GM23338 (cell line): ENCODE results near the gene TYRP1. TPM values are rescaled to one million over a fixed set of nuclear protein-coding genes. Genes with fewer than 3 reads are reported as not detected.

Experiments used
- ATAC-seq: fragments of 200-7000 bp; cut with Tn5 transposase; 3 replicates; pipeline ENCODE4 v1.9.1; 2020
- DNase-seq: peaks from one replicate; pipeline ENCODE4 v3.0.0-alpha.2; 2015; ENCODE audit warnings: low spot score
- H2AFZ ChIP-seq: fragments of 200-600 bp; sonication (generic); 2 replicates; pipeline ENCODE4 v1.8.0; 2016; ENCODE audit warnings: antibody characterized with exemption, mild to moderate bottlenecking, moderate library complexity
- H3F3A ChIP-seq: fragments of 200-600 bp; sonication (generic); replicated peaks from 2 replicates; pipeline ENCODE4 v1.8.0; 2017; ENCODE audit warnings: antibody characterized with exemption, mixed run types, low read depth
- H3K27ac ChIP-seq: fragments of 200-600 bp; sonication (generic); 2 replicates; pipeline ENCODE4 v1.6.1; 2016; ENCODE audit warnings: low read depth
- H3K27me3 ChIP-seq: fragments of 200-600 bp; sonication (generic); 2 replicates; pipeline ENCODE4 v1.8.0; 2016; ENCODE audit warnings: mild to moderate bottlenecking, mixed run types, moderate library complexity; ENCODE audit not compliant: insufficient read depth
- H3K36me3 ChIP-seq: fragments of 200-600 bp; sonication (generic); 2 replicates; pipeline ENCODE4 v1.8.0; 2016; ENCODE audit warnings: mild to moderate bottlenecking; ENCODE audit not compliant: insufficient read depth
- H3K4me1 ChIP-seq: fragments of 200-600 bp; sonication (generic); 2 replicates; pipeline ENCODE4 v1.8.0; 2016; ENCODE audit warnings: mild to moderate bottlenecking, moderate library complexity; ENCODE audit not compliant: insufficient read depth
- H3K4me2 ChIP-seq: fragments of 200-600 bp; sonication (generic); 2 replicates; pipeline ENCODE4 v1.7.1; 2017; ENCODE audit warnings: mixed run types
- H3K4me3 ChIP-seq: fragments of 200-600 bp; sonication (generic); 2 replicates; pipeline ENCODE4 v1.6.1; 2016; ENCODE audit warnings: mixed run types
- H3K79me2 ChIP-seq: fragments of 200-600 bp; sonication (generic); replicated peaks from 2 replicates; pipeline ENCODE4 v1.8.0; 2017; ENCODE audit warnings: mild to moderate bottlenecking; ENCODE audit not compliant: insufficient read depth
- H3K9me2 ChIP-seq: fragments of 200-600 bp; sonication (generic); 2 replicates; pipeline ENCODE4 v1.8.0; 2017; ENCODE audit not compliant: insufficient read depth
- H4K20me1 ChIP-seq: fragments of 200-600 bp; sonication (generic); replicated peaks from 2 replicates; pipeline ENCODE4 v1.8.0; 2017; ENCODE audit warnings: mild to moderate bottlenecking; ENCODE audit not compliant: insufficient read depth
- H3K27ac Mint-ChIP-seq: 2 replicates; pipeline ENCODE4 v1.8.0; 2020; ENCODE audit warnings: inconsistent platforms, mild to moderate bottlenecking, moderate library complexity, mixed read lengths
- H3K27me3 Mint-ChIP-seq: 3 replicates; pipeline ENCODE4 v1.8.0; 2022; ENCODE audit warnings: low read depth, mild to moderate bottlenecking, moderate library complexity, mixed read lengths, inconsistent platforms; ENCODE audit not compliant: insufficient read depth, poor library complexity
- H3K36me3 Mint-ChIP-seq: 3 replicates; pipeline ENCODE4 v1.8.0; 2021; ENCODE audit warnings: low read depth, mild to moderate bottlenecking, inconsistent platforms, moderate library complexity, mixed read lengths
- H3K4me1 Mint-ChIP-seq: 3 replicates; pipeline ENCODE4 v1.8.0; 2020; ENCODE audit warnings: mild to moderate bottlenecking, inconsistent platforms, mixed read lengths
- H3K4me3 Mint-ChIP-seq: 3 replicates; pipeline ENCODE4 v1.8.0; 2021; ENCODE audit warnings: moderate library complexity, mild to moderate bottlenecking, inconsistent platforms, mixed read lengths
- H3K9me3 Mint-ChIP-seq: 3 replicates; pipeline ENCODE4 v1.8.0; 2020; ENCODE audit warnings: moderate library complexity, mild to moderate bottlenecking, inconsistent platforms, mixed read lengths
- CREB1 ChIP-seq: fragments of 250-450 bp; sonication (Bioruptor Pico); IDR thresholded peaks from 2 replicates; pipeline ENCODE4 v1.5.0; 2020; ENCODE audit warnings: low read depth, mild to moderate bottlenecking, moderate library complexity
- CTCF ChIP-seq, 2 experiments: fragments of 200-600 bp in 1 of 2; sonication (generic) in 1 of 2; conservative IDR thresholded peaks; 2 replicates each; pipeline versions ENCODE4 v1.5.1 to v1.6.1; 2016 to 2017; ENCODE audit warnings: antibody characterized with exemption in 2 of 2, low read depth in 2 of 2, mild to moderate bottlenecking in 2 of 2, moderate library complexity in 1 of 2
- EZH2 ChIP-seq: fragments of 200-600 bp; sonication (generic); IDR thresholded peaks from one replicate; pipeline ENCODE4 v1.8.0; 2017; ENCODE audit warnings: antibody characterized with exemption, mild to moderate bottlenecking, low read depth; ENCODE audit not compliant: unreplicated experiment
- JUNB ChIP-seq: IDR thresholded peaks from one replicate; pipeline ENCODE4 v1.6.1; 2016; ENCODE audit warnings: antibody characterized with exemption; ENCODE audit not compliant: unreplicated experiment
- NANOG ChIP-seq: IDR thresholded peaks from 2 replicates; pipeline ENCODE4 v1.6.1; 2016; ENCODE audit warnings: antibody characterized with exemption, borderline replicate concordance
- REST ChIP-seq: IDR thresholded peaks from one replicate; pipeline ENCODE4 v1.6.1; 2018; ENCODE audit warnings: antibody characterized with exemption; ENCODE audit not compliant: unreplicated experiment
- STAT1 ChIP-seq: IDR thresholded peaks from one replicate; pipeline ENCODE4 v1.6.1; 2016; ENCODE audit warnings: antibody characterized with exemption; ENCODE audit not compliant: unreplicated experiment
- ZNF331 ChIP-seq: fragments of 250-450 bp; sonication (Bioruptor Pico); IDR thresholded peaks from 2 replicates; pipeline ENCODE4 v1.5.0; 2020; ENCODE audit warnings: low read depth, mild to moderate bottlenecking, moderate library complexity
- ZNF462 ChIP-seq: fragments of 250-450 bp; sonication (Bioruptor Pico); IDR thresholded peaks from 2 replicates; pipeline ENCODE4 v1.5.0; 2020; ENCODE audit warnings: mild to moderate bottlenecking, moderate library complexity
- polyA plus RNA-seq: library from polyadenylated mRNA; unstranded; fragments of >200 nt; fragmentation: Nextera tagmentation; extraction: Ambion mirVana; gene quantifications from 2 replicates; pipeline ENCODE4 v1.2.1, GENCODE V29; 2016
- total RNA-seq: library from RNA; depleted of rRNA; stranded (reverse); fragments of >200 nt; shearing (Covaris generic); gene quantifications from 2 replicates; pipeline ENCODE4 v1.2.3, GENCODE V29; 2014

Gene TYRP1
- total and polyA plus RNA-seq, 2 experiments from 2014 or later = not detected

GRCh38 chr9:12699529-12699928, 6.3 kb downstream of the TYRP1 start:
- no peaks in the 10 kb centered on the region for H3K36me3 ChIP-seq
- Mint-ChIP-seq H3K27me3 (no peaks in the 10 kb centered on the region), H3K4me1 (peaks cover 11% of the 10 kb centered on the region; the same call in 2 of the 3 replicates), H3K36me3 (no peaks in the 10 kb centered on the region), H3K27ac (no peak overlapping the region), H3K9me3 (no peaks in the 10 kb centered on the region), H3K4me3 (no peak overlapping the region)
- H3K27me3 ChIP-seq = no peaks in the 10 kb centered on the region
- H3K4me2 ChIP-seq = no peak overlapping the region
- peaks cover 6% of the 10 kb centered on the region; the same call in 1 of the 2 replicates for H3K4me1 ChIP-seq
- H2AFZ ChIP-seq = no peak overlapping the region
- H4K20me1 ChIP-seq = no peaks in the 10 kb centered on the region
- H3F3A ChIP-seq = no peaks in the 10 kb centered on the region
- DNase-seq (peak; percentile 34), ATAC-seq (no peak)
- H3K27ac ChIP-seq = no peak overlapping the region
- no peak overlapping the region for H3K4me3 ChIP-seq
- TF ChIP-seq CTCF (conservative IDR thresholded peaks at IDR 0.05; ENCODE audit: low read depth in 2 of 2) (peak; percentile 24 to 37; a peak in 2 of 4 replicates), EZH2 (no peak)
- H3K9me2 ChIP-seq = no peaks in the 10 kb centered on the region
- H3K79me2 ChIP-seq = no peaks in the 10 kb centered on the region

GRCh38 chr9:12701126-12701525, 7.9 kb downstream of the TYRP1 start:
- Histone ChIP-seq H3K27ac (no peak overlapping the region), H3K36me3 (no peaks in the 10 kb centered on the region), H3K4me2 (no peak overlapping the region), H2AFZ (no peak overlapping the region), H3F3A (no peaks in the 10 kb centered on the region), H3K4me3 (no peak overlapping the region), H3K79me2 (no peaks in the 10 kb centered on the region), H4K20me1 (no peaks in the 10 kb centered on the region), H3K27me3 (no peaks in the 10 kb centered on the region), H3K9me2 (no peaks in the 10 kb centered on the region), H3K4me1 (peaks cover 6% of the 10 kb centered on the region; the same call in 1 of the 2 replicates)
- peaks cover 11% of the 10 kb centered on the region; the same call in 2 of the 3 replicates for H3K4me1 Mint-ChIP-seq
- no peak overlapping the region for H3K27ac Mint-ChIP-seq
- H3K36me3 Mint-ChIP-seq = no peaks in the 10 kb centered on the region
- DNase-seq (no peak), ATAC-seq (no peak)
- no peak overlapping the region for H3K4me3 Mint-ChIP-seq
- peaks cover 1% of the 10 kb centered on the region for H3K27me3 Mint-ChIP-seq
- H3K9me3 Mint-ChIP-seq = no peaks in the 10 kb centered on the region
- TF ChIP-seq JUNB = no peak
- TF ChIP-seq STAT1 = no peak
- TF ChIP-seq EZH2 = no peak
- no peak for TF ChIP-seq ZNF462 (CRISPR knock-in tag)
- TF ChIP-seq ZNF331 = no peak
- no peak for TF ChIP-seq NANOG
- TF ChIP-seq REST = no peak
- no peak for TF ChIP-seq CREB1 (CRISPR knock-in tag)
